HG03280 (cell line): ENCODE results near the gene FAM181B.

Experiments used
- ATAC-seq: cut with Tn5 transposase; IDR thresholded peaks from one replicate; pipeline ENCODE4 v1.9.1; 2021; ENCODE audit warnings: mild to moderate bottlenecking, moderate library complexity; ENCODE audit not compliant: unreplicated experiment

The FAM181B gene

DNA sequence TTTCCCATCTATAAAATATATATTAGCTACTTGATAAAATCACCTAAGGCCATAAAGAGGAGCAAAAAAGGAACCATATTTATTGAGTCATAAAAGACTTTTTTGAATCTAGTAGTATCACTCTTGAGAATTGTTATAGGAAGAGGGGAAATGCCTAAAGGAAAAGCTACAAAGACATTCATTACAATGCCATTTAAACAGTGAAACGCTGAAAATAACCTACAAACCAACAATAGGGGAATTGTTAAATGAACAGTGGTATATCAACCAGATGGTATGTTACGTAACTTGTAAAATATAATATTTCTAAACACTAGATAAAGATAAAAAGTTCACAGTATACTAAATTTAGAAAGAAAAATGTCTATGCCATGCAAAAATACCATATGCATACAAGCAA lies 47.5 kb downstream of the FAM181B start:
- no peak for ATAC-seq

DNA sequence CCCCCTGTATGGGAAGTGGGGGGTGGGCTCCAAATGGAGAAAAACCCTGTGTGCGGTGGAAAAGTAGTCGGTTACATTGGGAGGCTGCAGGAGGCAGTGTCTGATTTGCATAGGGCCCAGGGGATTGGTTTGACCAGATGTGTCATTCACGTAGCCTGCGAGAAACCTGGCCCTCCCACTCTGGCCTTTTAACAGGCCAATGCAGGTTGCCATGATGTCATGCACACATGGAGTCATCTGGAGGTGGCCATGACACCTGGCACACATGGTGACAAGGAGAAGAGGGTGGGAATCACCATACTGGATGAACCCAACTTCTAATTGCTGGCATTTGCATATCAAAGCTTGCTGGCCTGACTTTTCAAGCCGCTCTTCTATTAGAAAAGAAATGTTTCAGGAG lies 50.6 kb downstream of the FAM181B start:
- no peak for ATAC-seq

DNA sequence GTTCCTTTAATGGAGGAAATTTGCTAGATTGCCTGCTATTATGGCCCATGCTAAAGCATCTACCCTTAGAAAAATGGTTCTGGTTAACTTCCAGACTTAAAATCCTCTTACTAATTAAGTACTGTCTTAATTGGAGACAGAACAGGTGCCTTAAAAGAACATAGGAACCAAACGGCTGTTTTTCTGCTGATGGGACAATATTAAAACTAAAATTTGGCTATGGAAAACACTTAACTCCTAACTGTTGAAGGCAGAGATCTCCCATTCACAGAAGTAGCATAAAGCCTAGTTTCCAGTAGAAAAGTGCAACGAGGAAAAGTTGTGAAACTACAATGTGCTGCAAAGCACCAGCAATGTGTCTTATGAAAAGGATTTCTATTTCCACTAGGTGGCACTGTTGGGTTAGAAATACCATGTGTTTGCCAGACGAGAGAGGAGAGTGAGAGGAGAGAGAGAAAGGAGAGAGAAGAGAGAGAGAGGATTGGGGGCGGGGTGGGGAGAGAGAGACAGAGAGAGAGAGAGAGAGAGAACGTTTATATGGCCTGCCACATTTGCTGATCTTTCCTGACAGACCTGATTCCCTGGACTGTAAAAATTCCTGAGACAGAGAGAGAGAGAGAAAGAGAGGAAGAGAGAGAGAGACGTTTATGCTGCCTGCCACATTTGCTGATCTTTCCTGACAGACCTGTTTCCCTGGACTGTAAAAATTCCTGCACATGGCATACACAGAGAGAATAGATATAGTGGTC lies 51.5 kb downstream of the FAM181B start:
- peak; percentile 74 for ATAC-seq

DNA sequence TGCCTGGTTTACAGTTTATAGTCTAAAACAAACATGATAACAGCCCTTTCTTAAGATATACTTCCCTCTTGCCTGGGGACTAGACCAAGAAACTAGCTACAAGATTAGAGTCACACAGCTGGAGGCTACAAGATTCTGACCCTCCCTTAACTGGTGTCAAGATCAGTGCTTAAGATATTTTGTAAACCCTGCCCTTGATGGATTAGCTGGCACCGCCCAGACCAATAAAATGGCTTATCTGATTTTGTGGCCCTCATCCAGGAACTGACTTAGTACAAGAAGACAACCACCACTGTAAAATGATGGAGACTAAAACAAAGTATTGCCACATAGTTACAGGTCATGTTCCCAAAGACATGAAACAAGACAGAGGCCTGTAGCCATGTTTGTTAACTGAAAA lies 53.4 kb downstream of the FAM181B start:
- no peak for ATAC-seq
